Endothelial cell of umbilical vein (primary cell): ENCODE measurements around the gene XIRP2. TPM values are rescaled to one million over a fixed set of nuclear protein-coding genes. Genes with fewer than 3 reads are reported as not detected.

Experiments
- BruUV-seq: library from RNA; stranded (reverse); fragments of 400-500 nt; replicated peaks from 2 replicates; lab custom pipeline; 2021; lab: Mats Ljungman, UMichigan
- CTCF ChIA-PET: fragments of 300-600, 350-600 bp; sonication (Branson Sonifier 250); formaldehyde crosslinking; loops from one replicate; lab custom pipeline; 2021; ENCODE audit warnings: antibody characterized with exemption, inconsistent platforms; lab: Charles Lee
- POLR2A ChIA-PET: fragments of 300-600, 350-600 bp; sonication (Branson Sonifier 250); formaldehyde crosslinking; loops from one replicate; lab custom pipeline; 2021; ENCODE audit warnings: antibody characterized with exemption, inconsistent platforms; lab: Charles Lee
- DNase-seq: peaks from one replicate; pipeline ENCODE4 v3.0.0-alpha.2; 2011; ENCODE audit warnings: low read depth, low spot score
- FAIRE-seq: peaks from 2 replicates; lab custom pipeline; 2011; peaks lifted over from hg19 to GRCh38; lab: Jason Lieb, UNC
- H2AFZ ChIP-seq: 2 replicates; pipeline ENCODE4 v1.6.0; 2012; ENCODE audit warnings: low read depth, low read length, control low read depth, inconsistent platforms
- H3K27ac ChIP-seq: 2 replicates; pipeline ENCODE4 v1.5.1; 2011; ENCODE audit warnings: low read depth, mild to moderate bottlenecking, control low read depth, low read length, moderate library complexity; ENCODE audit not compliant: insufficient read depth
- H3K27me3 ChIP-seq, 2 experiments: 2 replicates each; pipeline versions ENCODE4 v1.6.0 to v1.6.1; 2011; ENCODE audit warnings: low read length in 2 of 2, mixed read lengths in 1 of 2; ENCODE audit not compliant: control insufficient read depth in 2 of 2, insufficient read depth in 2 of 2
- H3K36me3 ChIP-seq, 2 experiments: 2 replicates in 1 of 2; 3 replicates in 1 of 2; pipeline ENCODE4 v1.5.1; 2011; ENCODE audit warnings: low read length in 2 of 2, mild to moderate bottlenecking in 1 of 2, moderate library complexity in 1 of 2; ENCODE audit not compliant: control insufficient read depth in 2 of 2, insufficient read depth in 2 of 2; ENCODE audit errors: extremely low read depth in 1 of 2
- H3K4me1 ChIP-seq: 3 replicates; pipeline ENCODE4 v1.5.1; 2011; ENCODE audit warnings: mild to moderate bottlenecking, low read length; ENCODE audit not compliant: control insufficient read depth, insufficient read depth; ENCODE audit errors: extremely low read depth
- H3K4me2 ChIP-seq: 2 replicates; pipeline ENCODE4 v1.6.1; 2011; ENCODE audit warnings: low read length, control low read depth, mixed read lengths; ENCODE audit not compliant: insufficient read depth
- H3K4me3 ChIP-seq, 3 experiments: fragments of 200-600 bp in 1 of 3; sonication (generic), shearing (Covaris generic) in 1 of 3; replicated peaks in 1 of 3; 2 replicates each; pipeline ENCODE4 v1.5.1; 2011 to 2016; ENCODE audit warnings: control low read depth in 3 of 3, low read length in 3 of 3, mild to moderate bottlenecking in 2 of 3, inconsistent platforms in 1 of 3, low read depth in 1 of 3, moderate library complexity in 1 of 3; ENCODE audit not compliant: insufficient read depth in 1 of 3
- H3K79me2 ChIP-seq: 2 replicates; pipeline ENCODE4 v1.6.0; 2012; ENCODE audit warnings: low read length, inconsistent platforms; ENCODE audit not compliant: control insufficient read depth, insufficient read depth
- H3K9ac ChIP-seq: replicated peaks from 2 replicates; pipeline ENCODE3; 2011; ENCODE audit warnings: low read length, control low read depth; ENCODE audit not compliant: insufficient read depth; ENCODE audit errors: extremely low read depth
- H3K9me1 ChIP-seq: replicated peaks from 3 replicates; pipeline ENCODE4 v1.6.0; 2011; ENCODE audit warnings: mild to moderate bottlenecking, low read length; ENCODE audit not compliant: control insufficient read depth, insufficient read depth; ENCODE audit errors: extremely low read depth
- H3K9me3 ChIP-seq: replicated peaks from 2 replicates; pipeline ENCODE4 v1.5.1; 2012; ENCODE audit warnings: low read length, inconsistent platforms; ENCODE audit not compliant: control insufficient read depth, insufficient read depth
- H4K20me1 ChIP-seq: replicated peaks from 2 replicates; pipeline ENCODE3; 2011; ENCODE audit warnings: mild to moderate bottlenecking, low read length; ENCODE audit not compliant: control insufficient read depth, insufficient read depth; ENCODE audit errors: extremely low read depth
- CTCF ChIP-seq, 2 donors: IDR thresholded peaks; 1 replicate in 1 of 2; 2 replicates in 1 of 2; pipeline ENCODE4 v1.5.1; 2011; ENCODE audit warnings: low read length in 2 of 2, mild to moderate bottlenecking in 2 of 2, moderate library complexity in 2 of 2, control low read depth in 1 of 2, inconsistent platforms in 1 of 2, low read depth in 1 of 2; ENCODE audit not compliant: insufficient read depth in 1 of 2; ENCODE audit errors: extremely low read depth in 1 of 2
- EZH2 ChIP-seq: IDR thresholded peaks from 2 replicates; pipeline ENCODE4 v1.6.1; 2012; ENCODE audit warnings: borderline replicate concordance, low read depth, mild to moderate bottlenecking, moderate library complexity, low read length, inconsistent platforms; ENCODE audit not compliant: severe bottlenecking
- FOS ChIP-seq: IDR thresholded peaks from 2 replicates; pipeline ENCODE4 v1.6.1; 2011; ENCODE audit warnings: mild to moderate bottlenecking, low read length, moderate library complexity, borderline replicate concordance; ENCODE audit not compliant: insufficient read depth
- GATA2 ChIP-seq: IDR thresholded peaks from 2 replicates; pipeline ENCODE4 v1.7.0; 2011; ENCODE audit warnings: low read depth, mild to moderate bottlenecking, moderate library complexity, mixed read lengths, low read length; ENCODE audit not compliant: insufficient read length, insufficient read depth
- JUN ChIP-seq: IDR thresholded peaks from 2 replicates; pipeline ENCODE4 v1.6.1; 2011; ENCODE audit warnings: borderline replicate concordance, low read depth; ENCODE audit not compliant: insufficient read length, insufficient read depth
- MAX ChIP-seq: IDR thresholded peaks from 2 replicates; pipeline ENCODE4 v1.6.1; 2011; ENCODE audit not compliant: insufficient read depth, insufficient read length
- MYC ChIP-seq: IDR thresholded peaks from one replicate; pipeline ENCODE4 v1.6.1; 2011; ENCODE audit warnings: mild to moderate bottlenecking, low read depth, low read length
- POLR2A ChIP-seq: IDR thresholded peaks from 2 replicates; pipeline ENCODE4 v1.6.1; 2012; ENCODE audit warnings: low read depth, mild to moderate bottlenecking, control low read depth, low read length
- POLR2AphosphoS5 ChIP-seq: IDR thresholded peaks from 2 replicates; pipeline ENCODE4 v1.6.1; 2012; ENCODE audit warnings: low read depth, mild to moderate bottlenecking, control low read depth, low read length, moderate library complexity; ENCODE audit not compliant: insufficient read depth
- dilution Hi-C: fragments of 300-500 bp; cut with MboI; formaldehyde crosslinking; loops from one replicate; pipeline ENCODE4 v1.15.0; 2019; ENCODE audit warnings: low sequenced_read_pairs; ENCODE audit not compliant: extremely low pct_ligation_motif_present
- intact Hi-C: fragments of 100-400 bp; cut with micrococcal nuclease; formaldehyde crosslinking; loops from one replicate; pipeline ENCODE4 v1.10.0; 2022
- polyA plus RNA-seq, 4 experiments: library from polyadenylated mRNA; depleted of rRNA in 3 of 4; stranded (reverse) in 3 of 4; unstranded in 1 of 4; fragments of >200 nt; gene quantifications; 2 replicates each; pipeline versions ENCODE4 v1.2.1 to v1.2.3, GENCODE V29; 2011 to 2012; ENCODE audit warnings: missing spikeins in 1 of 4
- total RNA-seq: library from RNA; stranded (reverse); gene quantifications from 2 replicates; pipeline ENCODE4 v1.2.3, GENCODE V29; 2021

The XIRP2 gene
- total and polyA plus RNA-seq, 2 donors (not counting 3 experiments of a cell fraction or from before 2014, with no cell fraction given) = 0.08 to 0.66 TPM

GRCh38 chr2:167200019-167200418 lies 311.7 kb downstream of the XIRP2 start:
- H3K36me3 ChIP-seq = no peaks in the 10 kb centered on the region
- H2AFZ ChIP-seq = no peak overlapping the region
- no peaks in the 10 kb centered on the region for H4K20me1 ChIP-seq
- no peak overlapping the region for H3K27ac ChIP-seq
- no TSS peak for BruUV-seq
- dilution Hi-C loops = no loop called here
- H3K4me1 ChIP-seq = no peaks in the 10 kb centered on the region
- ChIA-PET POLR2A (no interaction called here), CTCF (no interaction called here)
- no peaks in the 10 kb centered on the region for H3K9me3 ChIP-seq
- DNase-seq (no peak), FAIRE-seq (no peak)
- H3K27me3 ChIP-seq = no peaks in the 10 kb centered on the region
- no peak overlapping the region for H3K9ac ChIP-seq
- no peaks in the 10 kb centered on the region for H3K79me2 ChIP-seq
- H3K9me1 ChIP-seq = no peaks in the 10 kb centered on the region
- intact Hi-C loops = no loop called here
- no peak overlapping the region for H3K4me3 ChIP-seq
- no peak for TF ChIP-seq MYC
- no peak for TF ChIP-seq CTCF (IDR thresholded peaks at IDR 0.05; ENCODE audit: extremely low read depth in 1 of 2, insufficient read depth in 1 of 2, low read depth in 1 of 2, low read length in 2 of 2)
- no peak for TF ChIP-seq GATA2
- no peak for TF ChIP-seq JUN
- TF ChIP-seq FOS = no peak
- no peak for TF ChIP-seq POLR2A
- no peak for TF ChIP-seq MAX
- TF ChIP-seq EZH2 = no peak
- TF ChIP-seq POLR2AphosphoS5 = no peak
- no peak overlapping the region for H3K4me2 ChIP-seq
